Measurements from ENCODE around the gene GABRB3. TPM values are rescaled to one million over a fixed set of nuclear protein-coding genes. Genes with fewer than 3 reads are reported as not detected.

GABRB3 gene
- total RNA-seq, 2 donors from 2014 or later: not detected

DNA sequence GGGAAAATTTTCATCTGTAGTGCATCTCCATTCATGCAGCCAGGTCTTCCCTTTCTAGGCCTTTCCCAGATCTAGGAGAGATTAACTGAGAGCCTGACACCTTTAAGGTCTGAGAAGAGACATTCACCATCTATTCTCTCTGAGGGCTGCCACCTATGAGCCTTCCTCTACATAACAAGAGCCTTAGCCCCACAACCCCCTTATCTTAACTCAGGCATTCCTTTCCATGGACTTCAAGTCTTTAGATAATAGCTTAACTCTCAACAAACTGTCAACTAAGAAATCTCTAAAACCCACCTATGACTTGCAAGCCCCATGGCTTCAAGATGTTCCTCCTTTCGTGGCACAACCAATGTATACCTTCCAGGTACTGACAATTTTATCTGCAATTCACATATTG, 121.0 kb downstream of the GABRB3 start:
- Mint-ChIP-seq H3K4me3 (no peak overlapping the region), H3K27ac (no peak overlapping the region), H3K36me3 (peaks cover 12% of the 10 kb centered on the region), H3K27me3 (no peaks in the 10 kb centered on the region), H3K9me3 (peaks cover 20% of the 10 kb centered on the region), H3K4me1 (ENCODE audit: low read depth in 2 of 2) (no peaks in the 10 kb centered on the region)
- DNase-seq (ENCODE audit: low spot score): no peak
- no peak for ATAC-seq

GRCh38 chr15:26648676-26649075, 124.2 kb downstream of the GABRB3 start:
- Mint-ChIP-seq H3K4me1 (ENCODE audit: low read depth in 2 of 2) (no peaks in the 10 kb centered on the region), H3K27me3 (no peaks in the 10 kb centered on the region)
- ATAC-seq: no peak

GRCh38 chr15:26644948-26645347, 127.9 kb downstream of the GABRB3 start:
- H3K27ac Mint-ChIP-seq: no peak overlapping the region
- no peaks in the 10 kb centered on the region for H3K4me1 Mint-ChIP-seq (ENCODE audit: low read depth in 2 of 2)
- H3K36me3 Mint-ChIP-seq: peaks cover 12% of the 10 kb centered on the region
- H3K27me3 Mint-ChIP-seq: no peaks in the 10 kb centered on the region
- peaks cover 28% of the 10 kb centered on the region for H3K9me3 Mint-ChIP-seq
- DNase-seq (ENCODE audit: low spot score) (no peak), ATAC-seq (no peak)
- H3K4me3 Mint-ChIP-seq: no peak overlapping the region

More at GRCh38 chr15:26648676-26649075, 124.2 kb downstream of the GABRB3 start:
- no peak overlapping the region for H3K27ac Mint-ChIP-seq
- H3K36me3 Mint-ChIP-seq: peaks cover 12% of the 10 kb centered on the region
- peaks cover 22% of the 10 kb centered on the region for H3K9me3 Mint-ChIP-seq
- no peak overlapping the region for H3K4me3 Mint-ChIP-seq
- no peak for DNase-seq (ENCODE audit: low spot score)

- DNase-seq (ENCODE audit: low spot score): no peak
- no peaks in the 10 kb centered on the region for H3K27me3 Mint-ChIP-seq
- H3K4me1 Mint-ChIP-seq (ENCODE audit: low read depth in 2 of 2): no peaks in the 10 kb centered on the region
- H3K4me3 Mint-ChIP-seq: no peak overlapping the region
- H3K36me3 Mint-ChIP-seq: peaks cover 4% of the 10 kb centered on the region
- no peak overlapping the region for H3K27ac Mint-ChIP-seq
- H3K9me3 Mint-ChIP-seq: peaks cover 20% of the 10 kb centered on the region
- ATAC-seq: no peak
Observed at GRCh38 chr15:26641144-26641543, 131.7 kb downstream of the GABRB3 start.

- H3K4me1 Mint-ChIP-seq (ENCODE audit: low read depth in 2 of 2): no peaks in the 10 kb centered on the region
- DNase-seq (ENCODE audit: low spot score) (no peak), ATAC-seq (no peak)
- H3K27ac Mint-ChIP-seq: no peak overlapping the region
- no peak overlapping the region for H3K4me3 Mint-ChIP-seq
- peaks cover 20% of the 10 kb centered on the region for H3K9me3 Mint-ChIP-seq
- no peaks in the 10 kb centered on the region for H3K27me3 Mint-ChIP-seq
- peaks cover 4% of the 10 kb centered on the region for H3K36me3 Mint-ChIP-seq
Observed at GRCh38 chr15:26640601-26641000, 132.3 kb downstream of the GABRB3 start.

GRCh38 chr15:26639966-26640365, 132.9 kb downstream of the GABRB3 start:
- Mint-ChIP-seq H3K4me1 (ENCODE audit: low read depth in 2 of 2) (no peaks in the 10 kb centered on the region), H3K36me3 (peaks cover 4% of the 10 kb centered on the region), H3K9me3 (peaks cover 20% of the 10 kb centered on the region), H3K27ac (no peak overlapping the region), H3K4me3 (no peak overlapping the region), H3K27me3 (no peaks in the 10 kb centered on the region)
- ATAC-seq (no peak), DNase-seq (ENCODE audit: low spot score) (no peak)

GRCh38 chr15:26635614-26636013, 137.3 kb downstream of the GABRB3 start:
- H3K9me3 Mint-ChIP-seq: peaks cover 26% of the 10 kb centered on the region
- H3K4me3 Mint-ChIP-seq: no peak overlapping the region

DNA sequence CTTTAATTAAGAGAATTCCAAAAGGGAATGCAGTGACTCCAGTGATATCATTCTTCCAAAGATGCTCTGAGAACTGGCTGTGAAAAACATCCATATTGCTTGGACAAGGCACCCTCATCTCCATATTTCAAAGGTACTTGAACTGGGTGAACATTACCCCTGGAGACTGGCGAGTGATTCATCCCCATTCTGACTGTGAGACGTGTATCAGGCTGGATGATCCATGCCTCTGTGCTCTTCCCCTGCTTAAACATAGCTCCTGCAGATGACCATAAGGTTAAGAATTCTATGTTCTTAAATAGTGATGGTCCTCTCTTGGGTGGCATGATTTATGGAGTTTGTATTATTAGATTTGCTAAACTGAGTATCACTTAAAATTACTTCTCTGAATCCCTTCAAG, 137.8 kb downstream of the GABRB3 start:
- Mint-ChIP-seq H3K9me3 (peaks cover 26% of the 10 kb centered on the region), H3K4me3 (no peak overlapping the region), H3K27ac (no peak overlapping the region), H3K4me1 (ENCODE audit: low read depth in 2 of 2) (no peaks in the 10 kb centered on the region), H3K36me3 (peaks cover 4% of the 10 kb centered on the region), H3K27me3 (no peaks in the 10 kb centered on the region)
- DNase-seq (ENCODE audit: low spot score) (no peak), ATAC-seq (no peak)

More at GRCh38 chr15:26635614-26636013, 137.3 kb downstream of the GABRB3 start:
- ATAC-seq (no peak), DNase-seq (ENCODE audit: low spot score) (no peak)
- H3K36me3 Mint-ChIP-seq: peaks cover 4% of the 10 kb centered on the region
- H3K27ac Mint-ChIP-seq: no peak overlapping the region
- no peaks in the 10 kb centered on the region for H3K4me1 Mint-ChIP-seq (ENCODE audit: low read depth in 2 of 2)
- H3K27me3 Mint-ChIP-seq: no peaks in the 10 kb centered on the region

DNA sequence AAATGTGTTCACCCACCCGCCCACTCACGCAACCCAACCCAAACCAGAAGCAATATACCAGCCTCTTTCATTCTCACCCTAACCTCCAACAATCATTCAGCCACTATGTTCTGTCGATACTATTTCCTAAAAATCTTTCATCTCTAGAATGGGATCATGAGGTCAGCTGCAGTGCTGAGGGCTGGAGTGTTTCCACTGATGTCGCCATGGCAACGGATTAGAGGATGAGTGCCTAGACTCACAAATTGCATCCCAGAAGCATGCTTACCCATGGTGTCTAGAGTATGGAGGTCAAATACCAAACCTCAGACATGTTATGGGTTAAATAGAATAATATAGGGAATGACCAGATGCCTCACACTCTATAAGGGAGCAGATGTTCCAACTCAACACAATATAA, 138.5 kb downstream of the GABRB3 start:
- H3K4me3 Mint-ChIP-seq: no peak overlapping the region
- DNase-seq (ENCODE audit: low spot score) (no peak), ATAC-seq (no peak)
- H3K27me3 Mint-ChIP-seq: no peaks in the 10 kb centered on the region
- peaks cover 4% of the 10 kb centered on the region for H3K36me3 Mint-ChIP-seq
- H3K9me3 Mint-ChIP-seq: peaks cover 26% of the 10 kb centered on the region
- H3K27ac Mint-ChIP-seq: no peak overlapping the region
- H3K4me1 Mint-ChIP-seq (ENCODE audit: low read depth in 2 of 2): no peaks in the 10 kb centered on the region

DNA sequence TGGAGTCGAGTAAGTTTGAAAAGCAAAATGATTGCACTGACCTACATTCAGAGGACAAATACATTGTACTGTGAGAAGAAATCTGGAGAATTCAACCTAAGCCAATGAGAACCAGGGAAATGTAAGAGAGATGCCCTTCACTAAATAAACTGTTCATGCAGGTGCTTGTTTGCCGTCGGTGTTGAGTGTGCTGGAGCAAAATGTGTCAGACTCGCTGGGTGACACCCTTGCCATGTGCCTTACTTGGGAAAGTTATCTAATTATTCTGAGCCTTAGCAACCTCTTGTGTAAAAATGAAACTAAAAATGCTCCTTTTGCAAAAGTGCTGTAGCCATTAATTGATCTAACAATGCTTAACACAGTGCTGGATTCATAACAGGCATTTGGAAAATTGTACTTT, 140.4 kb downstream of the GABRB3 start:
- Mint-ChIP-seq H3K9me3 (peaks cover 25% of the 10 kb centered on the region), H3K4me1 (ENCODE audit: low read depth in 2 of 2) (no peaks in the 10 kb centered on the region), H3K36me3 (no peaks in the 10 kb centered on the region), H3K27me3 (no peaks in the 10 kb centered on the region), H3K4me3 (no peak overlapping the region), H3K27ac (no peak overlapping the region)
- no peak for DNase-seq (ENCODE audit: low spot score)
- no peak for ATAC-seq

DNA sequence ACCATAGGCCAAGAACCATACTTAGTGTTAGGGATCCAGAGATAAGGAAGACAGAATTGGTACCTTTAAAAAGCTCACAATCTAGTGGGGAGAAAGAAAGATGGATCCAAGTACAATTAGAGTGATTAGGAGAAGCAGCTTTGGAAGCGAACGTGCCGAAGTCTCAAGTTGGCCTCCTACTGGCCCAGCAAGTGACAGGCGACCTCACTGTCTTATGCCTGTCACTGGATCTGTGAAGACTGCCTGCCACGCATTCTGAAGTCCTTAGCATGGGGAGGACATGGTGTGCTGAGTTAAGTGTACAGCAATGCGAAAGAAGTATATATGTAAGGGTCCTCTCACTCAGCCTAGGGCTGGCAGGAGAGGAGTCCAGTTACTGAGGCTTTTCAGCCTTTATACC, 141.0 kb downstream of the GABRB3 start:
- ATAC-seq: no peak
- H3K9me3 Mint-ChIP-seq: peaks cover 29% of the 10 kb centered on the region
- no peaks in the 10 kb centered on the region for H3K36me3 Mint-ChIP-seq
- no peak overlapping the region for H3K27ac Mint-ChIP-seq
- no peak overlapping the region for H3K4me3 Mint-ChIP-seq
- no peak for DNase-seq (ENCODE audit: low spot score)
- H3K27me3 Mint-ChIP-seq: no peaks in the 10 kb centered on the region
- no peaks in the 10 kb centered on the region for H3K4me1 Mint-ChIP-seq (ENCODE audit: low read depth in 2 of 2)

GRCh38 chr15:26630857-26631256, 142.0 kb downstream of the GABRB3 start:
- Mint-ChIP-seq H3K27ac (no peak overlapping the region), H3K4me3 (no peak overlapping the region)
- no peak for ATAC-seq

DNA sequence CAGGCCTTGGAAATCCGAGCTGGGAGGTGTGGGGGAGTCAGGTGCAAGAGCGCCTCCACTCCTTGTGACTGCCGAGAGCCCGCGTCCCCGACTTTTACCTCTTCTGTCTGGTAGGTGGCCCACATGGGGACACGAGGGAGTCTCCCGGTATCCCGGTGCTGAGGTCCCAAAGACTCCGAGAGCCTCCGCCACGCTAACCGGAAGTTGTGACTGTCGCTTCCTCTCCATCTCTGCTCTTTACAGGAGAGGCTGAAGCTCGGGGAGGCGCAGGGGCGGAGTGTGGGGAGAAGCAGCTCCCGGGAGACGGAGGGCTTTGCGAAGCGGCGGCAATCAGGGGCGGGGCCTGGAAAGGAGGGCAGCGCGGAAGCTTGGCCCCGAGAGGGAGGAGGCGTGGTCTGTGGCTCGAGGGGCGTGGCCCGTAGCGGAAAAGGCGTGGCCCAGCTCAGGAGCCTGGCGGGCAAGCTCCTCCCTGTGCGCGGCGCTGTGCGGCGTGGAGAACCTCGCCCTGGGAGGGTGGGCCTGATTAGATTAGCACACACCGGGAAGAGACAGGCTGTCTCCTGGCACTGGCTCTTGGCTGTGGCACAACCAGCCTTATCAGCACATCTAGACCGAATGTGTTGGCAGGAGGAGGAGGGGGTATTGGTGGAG, 143.9 kb downstream of the GABRB3 start:
- peak in 1 of 2 donors; percentile 36 for ATAC-seq

More at GRCh38 chr15:26630857-26631256, 142.0 kb downstream of the GABRB3 start:
- DNase-seq (ENCODE audit: low spot score): no peak
- Mint-ChIP-seq H3K27me3 (no peaks in the 10 kb centered on the region), H3K9me3 (peaks cover 25% of the 10 kb centered on the region), H3K4me1 (ENCODE audit: low read depth in 2 of 2) (no peaks in the 10 kb centered on the region), H3K36me3 (no peaks in the 10 kb centered on the region)

DNA sequence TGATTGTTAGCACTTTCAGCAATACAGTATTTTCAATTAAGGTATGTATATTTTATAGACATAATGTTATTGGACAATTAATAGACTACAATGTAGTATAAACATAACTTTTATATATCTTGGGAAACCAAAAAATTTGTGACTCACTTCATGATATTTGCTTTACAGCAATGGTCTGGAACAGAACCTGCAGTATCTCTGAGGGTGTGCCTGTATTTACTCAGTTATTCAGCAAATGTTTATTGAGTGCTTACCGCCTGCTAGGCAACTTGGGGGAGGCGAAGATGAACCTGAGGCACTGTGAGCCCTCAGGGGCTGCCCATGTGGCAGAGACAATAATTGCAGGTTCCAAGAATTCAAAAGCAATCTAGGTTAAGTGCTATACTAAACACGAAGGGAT, 144.8 kb downstream of the GABRB3 start:
- H3K4me3 Mint-ChIP-seq: no peak overlapping the region
- peaks cover 17% of the 10 kb centered on the region for H3K9me3 Mint-ChIP-seq
- H3K36me3 Mint-ChIP-seq: no peaks in the 10 kb centered on the region
- H3K27ac Mint-ChIP-seq: no peak overlapping the region
- H3K4me1 Mint-ChIP-seq (ENCODE audit: low read depth in 2 of 2): no peaks in the 10 kb centered on the region
- ATAC-seq: no peak
- no peak for DNase-seq (ENCODE audit: low spot score)
- H3K27me3 Mint-ChIP-seq: no peaks in the 10 kb centered on the region

More for the DNA sequence above, 143.9 kb downstream of the GABRB3 start:
- no peak for DNase-seq (ENCODE audit: low spot score)
- Mint-ChIP-seq H3K4me1 (ENCODE audit: low read depth in 2 of 2) (no peaks in the 10 kb centered on the region), H3K36me3 (no peaks in the 10 kb centered on the region), H3K27ac (no peak overlapping the region), H3K9me3 (peaks cover 22% of the 10 kb centered on the region), H3K4me3 (no peak overlapping the region), H3K27me3 (no peaks in the 10 kb centered on the region)

DNA sequence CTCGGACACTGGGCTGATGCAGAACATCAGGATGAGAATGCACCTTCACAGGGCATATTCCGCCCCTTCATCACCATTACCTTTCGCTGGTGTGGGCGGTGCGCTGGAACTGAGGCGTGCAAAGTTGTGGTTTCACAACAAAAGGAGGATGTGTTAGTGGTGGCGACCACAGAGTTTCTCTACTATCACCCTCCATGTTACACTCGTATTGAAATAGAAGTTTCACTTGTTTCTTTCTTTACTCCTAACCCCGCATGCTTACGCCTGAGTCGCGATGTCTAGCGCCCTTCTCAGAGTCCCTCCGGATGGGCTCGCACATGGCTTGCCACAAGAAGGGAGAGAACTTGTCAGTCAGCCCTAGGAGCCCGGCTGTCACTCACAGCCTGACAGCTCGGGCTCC, 148.7 kb downstream of the GABRB3 start:
- Mint-ChIP-seq H3K27me3 (no peaks in the 10 kb centered on the region), H3K4me1 (ENCODE audit: low read depth in 2 of 2) (no peaks in the 10 kb centered on the region), H3K27ac (no peak overlapping the region), H3K9me3 (peaks cover 21% of the 10 kb centered on the region), H3K4me3 (no peak overlapping the region), H3K36me3 (peaks cover 9% of the 10 kb centered on the region)
- ATAC-seq (no peak), DNase-seq (ENCODE audit: low spot score) (no peak)

Data from natural killer cell treated with Interleukin-12 subunit alpha and Interleukin-12 subunit beta and Interleukin-15 and Interleukin-18, amount 100 ng/mL, for 72 hours (primary cell).